Endothelial cell of umbilical vein (primary cell): Measurements from ENCODE around the gene CPLANE2. TPM values are rescaled to one million over a fixed set of nuclear protein-coding genes. Genes with fewer than 3 reads are reported as not detected.

Experiments
- BruUV-seq: library from RNA; stranded (reverse); fragments of 400-500 nt; replicated peaks from 2 replicates; lab custom pipeline; 2021; lab: Mats Ljungman, UMichigan
- CTCF ChIA-PET: fragments of 300-600, 350-600 bp; sonication (Branson Sonifier 250); formaldehyde crosslinking; loops from one replicate; lab custom pipeline; 2021; ENCODE audit warnings: antibody characterized with exemption, inconsistent platforms; lab: Charles Lee
- POLR2A ChIA-PET: fragments of 300-600, 350-600 bp; sonication (Branson Sonifier 250); formaldehyde crosslinking; loops from one replicate; lab custom pipeline; 2021; ENCODE audit warnings: antibody characterized with exemption, inconsistent platforms; lab: Charles Lee
- DNase-seq: peaks from one replicate; pipeline ENCODE4 v3.0.0-alpha.2; 2011; ENCODE audit warnings: low read depth, low spot score
- FAIRE-seq: peaks from 2 replicates; lab custom pipeline; 2011; peaks lifted over from hg19 to GRCh38; lab: Jason Lieb, UNC
- H2AFZ ChIP-seq: 2 replicates; pipeline ENCODE4 v1.6.0; 2012; ENCODE audit warnings: low read depth, low read length, control low read depth, inconsistent platforms
- H3K27ac ChIP-seq: 2 replicates; pipeline ENCODE4 v1.5.1; 2011; ENCODE audit warnings: low read depth, mild to moderate bottlenecking, control low read depth, low read length, moderate library complexity; ENCODE audit not compliant: insufficient read depth
- H3K27me3 ChIP-seq, 2 experiments: 2 replicates each; pipeline versions ENCODE4 v1.6.0 to v1.6.1; 2011; ENCODE audit warnings: low read length in 2 of 2, mixed read lengths in 1 of 2; ENCODE audit not compliant: control insufficient read depth in 2 of 2, insufficient read depth in 2 of 2
- H3K36me3 ChIP-seq, 2 experiments: 2 replicates in 1 of 2; 3 replicates in 1 of 2; pipeline ENCODE4 v1.5.1; 2011; ENCODE audit warnings: low read length in 2 of 2, mild to moderate bottlenecking in 1 of 2, moderate library complexity in 1 of 2; ENCODE audit not compliant: control insufficient read depth in 2 of 2, insufficient read depth in 2 of 2; ENCODE audit errors: extremely low read depth in 1 of 2
- H3K4me1 ChIP-seq: 3 replicates; pipeline ENCODE4 v1.5.1; 2011; ENCODE audit warnings: mild to moderate bottlenecking, low read length; ENCODE audit not compliant: control insufficient read depth, insufficient read depth; ENCODE audit errors: extremely low read depth
- H3K4me2 ChIP-seq: 2 replicates; pipeline ENCODE4 v1.6.1; 2011; ENCODE audit warnings: low read length, control low read depth, mixed read lengths; ENCODE audit not compliant: insufficient read depth
- H3K4me3 ChIP-seq, 3 experiments: fragments of 200-600 bp in 1 of 3; sonication (generic), shearing (Covaris generic) in 1 of 3; replicated peaks in 1 of 3; 2 replicates each; pipeline ENCODE4 v1.5.1; 2011 to 2016; ENCODE audit warnings: control low read depth in 3 of 3, low read length in 3 of 3, mild to moderate bottlenecking in 2 of 3, inconsistent platforms in 1 of 3, low read depth in 1 of 3, moderate library complexity in 1 of 3; ENCODE audit not compliant: insufficient read depth in 1 of 3
- H3K79me2 ChIP-seq: 2 replicates; pipeline ENCODE4 v1.6.0; 2012; ENCODE audit warnings: low read length, inconsistent platforms; ENCODE audit not compliant: control insufficient read depth, insufficient read depth
- H3K9ac ChIP-seq: replicated peaks from 2 replicates; pipeline ENCODE3; 2011; ENCODE audit warnings: low read length, control low read depth; ENCODE audit not compliant: insufficient read depth; ENCODE audit errors: extremely low read depth
- H3K9me1 ChIP-seq: replicated peaks from 3 replicates; pipeline ENCODE4 v1.6.0; 2011; ENCODE audit warnings: mild to moderate bottlenecking, low read length; ENCODE audit not compliant: control insufficient read depth, insufficient read depth; ENCODE audit errors: extremely low read depth
- H3K9me3 ChIP-seq: replicated peaks from 2 replicates; pipeline ENCODE4 v1.5.1; 2012; ENCODE audit warnings: low read length, inconsistent platforms; ENCODE audit not compliant: control insufficient read depth, insufficient read depth
- H4K20me1 ChIP-seq: replicated peaks from 2 replicates; pipeline ENCODE3; 2011; ENCODE audit warnings: mild to moderate bottlenecking, low read length; ENCODE audit not compliant: control insufficient read depth, insufficient read depth; ENCODE audit errors: extremely low read depth
- CTCF ChIP-seq, 2 donors: IDR thresholded peaks; 1 replicate in 1 of 2; 2 replicates in 1 of 2; pipeline ENCODE4 v1.5.1; 2011; ENCODE audit warnings: low read length in 2 of 2, mild to moderate bottlenecking in 2 of 2, moderate library complexity in 2 of 2, control low read depth in 1 of 2, inconsistent platforms in 1 of 2, low read depth in 1 of 2; ENCODE audit not compliant: insufficient read depth in 1 of 2; ENCODE audit errors: extremely low read depth in 1 of 2
- EZH2 ChIP-seq: IDR thresholded peaks from 2 replicates; pipeline ENCODE4 v1.6.1; 2012; ENCODE audit warnings: borderline replicate concordance, low read depth, mild to moderate bottlenecking, moderate library complexity, low read length, inconsistent platforms; ENCODE audit not compliant: severe bottlenecking
- FOS ChIP-seq: IDR thresholded peaks from 2 replicates; pipeline ENCODE4 v1.6.1; 2011; ENCODE audit warnings: mild to moderate bottlenecking, low read length, moderate library complexity, borderline replicate concordance; ENCODE audit not compliant: insufficient read depth
- GATA2 ChIP-seq: IDR thresholded peaks from 2 replicates; pipeline ENCODE4 v1.7.0; 2011; ENCODE audit warnings: low read depth, mild to moderate bottlenecking, moderate library complexity, mixed read lengths, low read length; ENCODE audit not compliant: insufficient read length, insufficient read depth
- JUN ChIP-seq: IDR thresholded peaks from 2 replicates; pipeline ENCODE4 v1.6.1; 2011; ENCODE audit warnings: borderline replicate concordance, low read depth; ENCODE audit not compliant: insufficient read length, insufficient read depth
- MAX ChIP-seq: IDR thresholded peaks from 2 replicates; pipeline ENCODE4 v1.6.1; 2011; ENCODE audit not compliant: insufficient read depth, insufficient read length
- MYC ChIP-seq: IDR thresholded peaks from one replicate; pipeline ENCODE4 v1.6.1; 2011; ENCODE audit warnings: mild to moderate bottlenecking, low read depth, low read length
- POLR2A ChIP-seq: IDR thresholded peaks from 2 replicates; pipeline ENCODE4 v1.6.1; 2012; ENCODE audit warnings: low read depth, mild to moderate bottlenecking, control low read depth, low read length
- POLR2AphosphoS5 ChIP-seq: IDR thresholded peaks from 2 replicates; pipeline ENCODE4 v1.6.1; 2012; ENCODE audit warnings: low read depth, mild to moderate bottlenecking, control low read depth, low read length, moderate library complexity; ENCODE audit not compliant: insufficient read depth
- dilution Hi-C: fragments of 300-500 bp; cut with MboI; formaldehyde crosslinking; loops from one replicate; pipeline ENCODE4 v1.15.0; 2019; ENCODE audit warnings: low sequenced_read_pairs; ENCODE audit not compliant: extremely low pct_ligation_motif_present
- intact Hi-C: fragments of 100-400 bp; cut with micrococcal nuclease; formaldehyde crosslinking; loops from one replicate; pipeline ENCODE4 v1.10.0; 2022
- polyA plus RNA-seq, 4 experiments: library from polyadenylated mRNA; depleted of rRNA in 3 of 4; stranded (reverse) in 3 of 4; unstranded in 1 of 4; fragments of >200 nt; gene quantifications; 2 replicates each; pipeline versions ENCODE4 v1.2.1 to v1.2.3, GENCODE V29; 2011 to 2012; ENCODE audit warnings: missing spikeins in 1 of 4
- total RNA-seq: library from RNA; stranded (reverse); gene quantifications from 2 replicates; pipeline ENCODE4 v1.2.3, GENCODE V29; 2021

CPLANE2 gene
- total and polyA plus RNA-seq, 2 donors (not counting 3 experiments of a cell fraction or from before 2014, with no cell fraction given) = 3.9 to 4.6 TPM

GRCh38 chr1:16248007-16248436 lies 11.0 kb upstream of the CPLANE2 start:
- Histone ChIP-seq H4K20me1 (no peaks in the 10 kb centered on the region), H3K9me1 (no peaks in the 10 kb centered on the region), H3K4me2 (peak overlapping the region; percentile 71), H3K36me3 (peaks cover 3 to 15% of the 10 kb centered on the region in 2 experiments), H3K9me3 (no peaks in the 10 kb centered on the region), H3K27me3 (no peaks in the 10 kb centered on the region), H3K4me1 (peaks cover 29% of the 10 kb centered on the region), H3K27ac (peak overlapping the region; percentile 94), H3K4me3 (no peak overlapping the region), H3K79me2 (no peaks in the 10 kb centered on the region), H3K9ac (peak overlapping the region; percentile 65), H2AFZ (no peak overlapping the region)
- CTCF ChIA-PET = interaction anchor here (0.6 to 9.5 kb wide), 7 partner anchors 11 to 437 kb away, joined by 3 to 179 read pairs (median 4); partner anchors contain the start of genes CPLANE2 and FAM131C
- POLR2A ChIA-PET = interaction anchor here (0.5 to 1.2 kb wide), 2 partner anchors 31 to 207 kb away, joined by 3 to 4 read pairs; no protein-coding TSS in a partner anchor
- DNase-seq (no peak), FAIRE-seq (no peak)
- intact Hi-C loops = loop anchor here (1.0 to 2.0 kb wide), 3 partner anchors 19 to 115 kb away; partner anchors contain the start of gene FBXO42
- dilution Hi-C loops = no loop called here
- TSS peak; percentile 11 for BruUV-seq
- TF ChIP-seq EZH2 (no peak), GATA2 (no peak), JUN (no peak), POLR2A (no peak), POLR2AphosphoS5 (no peak), FOS (no peak), CTCF (IDR thresholded peaks at IDR 0.05; ENCODE audit: extremely low read depth in 1 of 2, insufficient read depth in 1 of 2, low read depth in 1 of 2, low read length in 2 of 2) (no peak), MAX (no peak), MYC (no peak)
